ENCODE data around the gene RNF7. TPM values are rescaled to one million over a fixed set of nuclear protein-coding genes. Genes with fewer than 3 reads are reported as not detected.

The RNF7 gene
- total RNA-seq, 4 donors from 2014 or later: 23.7 to 122 (median 58.5) TPM

GRCh38 chr3:141773676-141774075 lies 35.6 kb downstream of the RNF7 start:
- no peak for DNase-seq
- no peaks in the 10 kb centered on the region for H3K27me3 ChIP-seq
- no peak overlapping the region for H3K4me3 ChIP-seq
- in situ Hi-C loops (cut with MboI; ENCODE audit: low pct_ligation_motif_present in 1 of 4, low pct_unique_long_range_greater_than_20kb in 1 of 4, low sequenced_read_pairs in 3 of 4): no loop called here
- TF ChIP-seq POLR2AphosphoS5 (IDR thresholded peaks at IDR 0.05) (no peak), EP300 (IDR thresholded peaks at IDR 0.05; ENCODE audit: low read depth) (no peak), CTCF (IDR thresholded peaks at IDR 0.05) (no peak), POLR2A (IDR thresholded peaks at IDR 0.05) (no peak)
- H3K36me3 ChIP-seq: no peaks in the 10 kb centered on the region
- no peaks in the 10 kb centered on the region for H3K9me3 ChIP-seq
- intact Hi-C loops (cut with DNase I; ENCODE audit: low total_unique reads): no loop called here
- no peaks in the 10 kb centered on the region for H3K4me1 ChIP-seq
- WGBS, 2 donors (ENCODE audit: low coverage in 1 of 2): 95 to 100% methylated on average over 4 to 6 of the region's 6 CpGs
- H3K27ac ChIP-seq: no peak overlapping the region

- intact Hi-C loops (cut with DNase I; ENCODE audit: low total_unique reads): no loop called here
- WGBS, 2 donors (ENCODE audit: low coverage in 1 of 2): 88 to 91% methylated on average over 14 of the region's 14 CpGs
Measured at GRCh38 chr3:141776376-141776775, 38.3 kb downstream of the RNF7 start.

GRCh38 chr3:141776885-141777284 lies 38.8 kb downstream of the RNF7 start:
- no peak overlapping the region for H3K4me3 ChIP-seq
- no peaks in the 10 kb centered on the region for H3K4me1 ChIP-seq
- H3K27me3 ChIP-seq: no peaks in the 10 kb centered on the region
- no peak overlapping the region for H3K27ac ChIP-seq
- WGBS, 2 donors (ENCODE audit: low coverage in 1 of 2): 92 to 94% methylated on average over 6 to 15 of the region's 15 CpGs
- TF ChIP-seq POLR2AphosphoS5 (IDR thresholded peaks at IDR 0.05): no peak
- TF ChIP-seq POLR2A (IDR thresholded peaks at IDR 0.05): no peak
- no peak for TF ChIP-seq EP300 (IDR thresholded peaks at IDR 0.05; ENCODE audit: low read depth)
- TF ChIP-seq CTCF (IDR thresholded peaks at IDR 0.05): no peak
- H3K36me3 ChIP-seq: no peaks in the 10 kb centered on the region
- in situ Hi-C loops (cut with MboI; ENCODE audit: low pct_ligation_motif_present in 1 of 4, low pct_unique_long_range_greater_than_20kb in 1 of 4, low sequenced_read_pairs in 3 of 4): no loop called here
- H3K9me3 ChIP-seq: no peaks in the 10 kb centered on the region
- intact Hi-C loops (cut with DNase I; ENCODE audit: low total_unique reads): no loop called here
- DNase-seq: no peak

More at GRCh38 chr3:141776376-141776775, 38.3 kb downstream of the RNF7 start:
- H3K4me3 ChIP-seq: no peak overlapping the region
- in situ Hi-C loops (cut with MboI; ENCODE audit: low pct_ligation_motif_present in 1 of 4, low pct_unique_long_range_greater_than_20kb in 1 of 4, low sequenced_read_pairs in 3 of 4): no loop called here
- no peaks in the 10 kb centered on the region for H3K9me3 ChIP-seq
- H3K36me3 ChIP-seq: no peaks in the 10 kb centered on the region
- no peaks in the 10 kb centered on the region for H3K27me3 ChIP-seq
- no peak for DNase-seq
- no peaks in the 10 kb centered on the region for H3K4me1 ChIP-seq
- TF ChIP-seq POLR2A (IDR thresholded peaks at IDR 0.05): no peak
- no peak for TF ChIP-seq EP300 (IDR thresholded peaks at IDR 0.05; ENCODE audit: low read depth)
- no peak for TF ChIP-seq POLR2AphosphoS5 (IDR thresholded peaks at IDR 0.05)
- no peak for TF ChIP-seq CTCF (IDR thresholded peaks at IDR 0.05)
- H3K27ac ChIP-seq: no peak overlapping the region

GRCh38 chr3:141777957-141778813 lies 40.1 kb downstream of the RNF7 start:
- H3K4me3 ChIP-seq: no peak overlapping the region
- no peak for DNase-seq
- in situ Hi-C loops (cut with MboI; ENCODE audit: low pct_ligation_motif_present in 1 of 4, low pct_unique_long_range_greater_than_20kb in 1 of 4, low sequenced_read_pairs in 3 of 4): no loop called here
- H3K27me3 ChIP-seq: no peaks in the 10 kb centered on the region
- no peaks in the 10 kb centered on the region for H3K36me3 ChIP-seq
- no peak overlapping the region for H3K27ac ChIP-seq
- 95 to 100% methylated on average over 1 to 42 of the region's 42 CpGs for WGBS, 2 donors (ENCODE audit: low coverage in 1 of 2)
- TF ChIP-seq POLR2A (IDR thresholded peaks at IDR 0.05) (no peak), EP300 (IDR thresholded peaks at IDR 0.05; ENCODE audit: low read depth) (no peak), CTCF (IDR thresholded peaks at IDR 0.05) (no peak), POLR2AphosphoS5 (IDR thresholded peaks at IDR 0.05) (no peak)
- intact Hi-C loops (cut with DNase I; ENCODE audit: low total_unique reads): no loop called here
- no peaks in the 10 kb centered on the region for H3K9me3 ChIP-seq
- no peaks in the 10 kb centered on the region for H3K4me1 ChIP-seq

Data from transverse colon (tissue), 4 donors.